ENCODE data around the gene PRSS16. TPM values are rescaled to one million over a fixed set of nuclear protein-coding genes. Genes with fewer than 3 reads are reported as not detected.

The PRSS16 gene
- total and polyA plus RNA-seq, 9 of the 15 experiments (the other 6 are each of a cell fraction or from before 2014, with no cell fraction given) = 4.5 to 21.3 (median 12.1) TPM

DNA sequence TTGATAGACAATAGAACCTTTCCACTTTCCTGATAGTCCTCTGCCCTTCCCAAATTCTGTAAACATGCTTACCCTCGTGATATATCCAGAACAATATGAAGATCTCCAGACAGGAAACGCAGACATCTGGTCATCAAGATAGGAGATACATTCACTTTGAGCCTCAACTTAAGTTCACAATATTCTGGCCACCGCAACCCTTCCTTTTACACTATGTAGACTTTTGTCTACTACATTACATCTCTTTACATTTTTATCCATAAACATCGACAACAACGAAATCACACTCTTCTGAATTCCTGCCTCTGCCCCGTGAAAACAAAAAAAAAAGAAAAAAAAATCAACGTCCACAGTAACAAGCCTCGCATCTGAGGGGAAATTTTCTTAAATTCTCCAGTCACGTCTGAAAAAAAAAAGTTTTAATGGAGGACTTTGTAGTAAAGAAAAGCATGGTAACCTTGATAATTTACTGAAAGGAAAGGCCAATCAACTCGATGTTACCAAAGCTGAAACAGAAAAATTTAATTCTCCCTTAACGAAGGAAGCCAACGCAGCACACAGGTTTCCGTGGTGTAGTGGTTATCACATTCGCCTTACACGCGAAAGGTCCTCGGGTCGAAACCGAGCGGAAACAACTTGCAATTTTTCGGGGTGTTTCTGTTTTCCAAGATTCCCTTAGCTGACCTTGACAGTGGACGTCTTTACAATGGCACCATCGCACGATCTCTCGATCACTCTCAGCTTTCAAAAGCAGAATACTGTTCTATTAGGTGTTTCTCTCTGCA lies 42.8 kb downstream of the PRSS16 start (continued):
- no peak for TF ChIP-seq SMARCB1 (IDR thresholded peaks at IDR 0.05; ENCODE audit: insufficient read length, low read depth)
- 0 out of 2 replicates have a peak, but pooled peaks have one; percentile 53 for TF ChIP-seq FOSL1 (tag; conservative IDR thresholded peaks at IDR 0.05)
- TF ChIP-seq ELF1 (tag; IDR thresholded peaks at IDR 0.05) = peak; percentile 32; the same call in 1 of the 2 replicates
- TF ChIP-seq SRF (CRISPR knock-in tag; IDR thresholded peaks at IDR 0.05) = no peak
- peak; percentile 64 for TF ChIP-seq BHLHE40 (IDR thresholded peaks at IDR 0.05; ENCODE audit: low read length)
- TF ChIP-seq ZNF507 (tag; conservative IDR thresholded peaks at IDR 0.05) = no peak
- peak; percentile 84 for TF ChIP-seq ZBTB8A (IDR thresholded peaks at IDR 0.05; ENCODE audit: partially characterized antibody)
- peak; percentile 52; the same call in 1 of the 2 replicates for TF ChIP-seq ZNF384 (IDR thresholded peaks at IDR 0.05; ENCODE audit: low read depth, low read length)
- peak; percentile 45 for TF ChIP-seq SMC3 (conservative IDR thresholded peaks at IDR 0.05; ENCODE audit: insufficient read depth, low read depth, low read length)
- peak in 2 of 3 experiments; percentile 29 to 58 for TF ChIP-seq YY1 (IDR thresholded peaks at IDR 0.05; ENCODE audit: borderline replicate concordance in 1 of 3, control insufficient read depth in 1 of 3, extremely low read depth in 1 of 3, insufficient read depth in 3 of 3, insufficient read length in 1 of 3, insufficient replicate concordance in 2 of 3, low read depth in 1 of 3, low read length in 2 of 3)
- peak; percentile 37; the same call in 1 of the 2 replicates for TF ChIP-seq NKRF (IDR thresholded peaks at IDR 0.05; ENCODE audit: borderline replicate concordance)
- TF ChIP-seq HDAC1 (IDR thresholded peaks at IDR 0.05) = peak; percentile 48 to 83
- peak; percentile 46 for TF ChIP-seq TAF1 (IDR thresholded peaks at IDR 0.05; ENCODE audit: control insufficient read depth, extremely low read depth, insufficient read depth, low read length, severe bottlenecking)
- no peak for TF ChIP-seq NR4A1 (CRISPR knock-in tag; IDR thresholded peaks at IDR 0.05)
- TF ChIP-seq NR4A1 (tag; IDR thresholded peaks at IDR 0.05) = no peak
- TF ChIP-seq ZNF212 (CRISPR knock-in tag; IDR thresholded peaks at IDR 0.05) = no peak
- no peak for TF ChIP-seq CEBPG (CRISPR knock-in tag; IDR thresholded peaks at IDR 0.05)
- no peak for TF ChIP-seq CEBPG (tag; conservative IDR thresholded peaks at IDR 0.05 in 1 of 2, IDR thresholded peaks at IDR 0.05 in 1 of 2)
- TF ChIP-seq MYBL2 (IDR thresholded peaks at IDR 0.05; ENCODE audit: low read depth) = no peak
- TF ChIP-seq MYBL2 (CRISPR knock-in tag; IDR thresholded peaks at IDR 0.05; ENCODE audit: borderline replicate concordance) = no peak
- TF ChIP-seq NR1H2 (CRISPR knock-in tag; IDR thresholded peaks at IDR 0.05) = no peak
- no peak for TF ChIP-seq PURB (CRISPR knock-in tag; IDR thresholded peaks at IDR 0.05; ENCODE audit: low read depth)

Measured in K562 (cell line).